IMR-90 (cell line): ENCODE data around the gene NKD1. TPM values are rescaled to one million over a fixed set of nuclear protein-coding genes. Genes with fewer than 3 reads are reported as not detected.

Experiments used
- ATAC-seq: fragments of 200-7000 bp; cut with Tn5 transposase; 2 replicates; pipeline ENCODE4 v1.9.1; 2020; ENCODE audit warnings: low read depth, mild to moderate bottlenecking, moderate library complexity
- BruUV-seq: library from RNA; stranded (reverse); fragments of 400-500 nt; replicated peaks from 2 replicates; lab custom pipeline; 2021; lab: Mats Ljungman, UMichigan
- CTCF ChIA-PET: fragments of 300-600 bp; formaldehyde crosslinking; extraction: SDS; loops from one replicate; lab custom pipeline; 2021; ENCODE audit warnings: antibody characterized with exemption; lab: Yijun Ruan, JAX
- POLR2A ChIA-PET: fragments of 300-600 bp; sonication (Branson Sonifier 250); formaldehyde crosslinking; loops from one replicate; lab custom pipeline; 2022; ENCODE audit warnings: antibody characterized with exemption; ENCODE audit not compliant: unreplicated experiment; lab: Charles Lee
- DNase-seq: peaks from one replicate; pipeline ENCODE4 v3.0.0; 2013
- H2AFZ ChIP-seq: replicated peaks from 2 replicates; pipeline ENCODE3; 2013; ENCODE audit warnings: low read length, mild to moderate bottlenecking; ENCODE audit not compliant: poor library complexity
- H2AK5ac ChIP-seq: 2 replicates; pipeline ENCODE4 v1.6.1; 2013; ENCODE audit warnings: low read depth, low read length, inconsistent platforms
- H2AK9ac ChIP-seq: replicated peaks from 2 replicates; pipeline ENCODE3; 2013; ENCODE audit warnings: mild to moderate bottlenecking, low read depth, low read length, moderate library complexity; ENCODE audit not compliant: poor library complexity
- H2BK120ac ChIP-seq: 2 replicates; pipeline ENCODE4 v1.6.1; 2013; ENCODE audit warnings: low read depth, low read length, inconsistent platforms
- H2BK15ac ChIP-seq: 3 replicates; pipeline ENCODE4 v1.6.1; 2013; ENCODE audit warnings: low read depth, low read length, inconsistent platforms
- H2BK20ac ChIP-seq: 2 replicates; pipeline ENCODE4 v1.6.1; 2013; ENCODE audit warnings: low read depth, mild to moderate bottlenecking, inconsistent platforms, low read length, moderate library complexity
- H2BK5ac ChIP-seq: 2 replicates; pipeline ENCODE4 v1.6.1; 2013; ENCODE audit warnings: mild to moderate bottlenecking, low read depth, low read length, inconsistent platforms; ENCODE audit not compliant: poor library complexity, severe bottlenecking
- H3K14ac ChIP-seq: replicated peaks from 2 replicates; pipeline ENCODE4 v1.6.1; 2013; ENCODE audit warnings: low read depth, low read length, inconsistent platforms
- H3K18ac ChIP-seq: 2 replicates; pipeline ENCODE4 v1.6.1; 2013; ENCODE audit warnings: low read depth, low read length, control low read depth
- H3K23ac ChIP-seq: 2 replicates; pipeline ENCODE4 v1.6.1; 2013; ENCODE audit warnings: low read depth, low read length, inconsistent platforms
- H3K27ac ChIP-seq: 2 replicates; pipeline ENCODE4 v1.5.1; 2013; ENCODE audit warnings: mild to moderate bottlenecking, control low read depth, low read length; ENCODE audit not compliant: insufficient read depth
- H3K27me3 ChIP-seq: 2 replicates; pipeline ENCODE4 v1.6.1; 2013; ENCODE audit warnings: low read length; ENCODE audit not compliant: control insufficient read depth, insufficient read depth
- H3K36me3 ChIP-seq: 2 replicates; pipeline ENCODE4 v1.6.1; 2013; ENCODE audit warnings: low read length, mixed read lengths; ENCODE audit not compliant: control insufficient read depth, insufficient read depth
- H3K4ac ChIP-seq: 2 replicates; pipeline ENCODE4 v1.6.1; 2013; ENCODE audit warnings: low read depth, low read length, inconsistent platforms
- H3K4me1 ChIP-seq: 2 replicates; pipeline ENCODE4 v1.6.1; 2013; ENCODE audit warnings: low read length, mixed read lengths; ENCODE audit not compliant: control insufficient read depth, insufficient read depth
- H3K4me2 ChIP-seq: 2 replicates; pipeline ENCODE4 v1.6.1; 2013; ENCODE audit warnings: low read depth, mild to moderate bottlenecking, control low read depth, low read length, moderate library complexity
- H3K4me3 ChIP-seq: 2 replicates; pipeline ENCODE4 v1.5.1; 2013; ENCODE audit warnings: low read depth, mild to moderate bottlenecking, control low read depth, low read length, moderate library complexity; ENCODE audit not compliant: insufficient read depth
- H3K56ac ChIP-seq: 2 replicates; pipeline ENCODE4 v1.6.1; 2013; ENCODE audit warnings: low read length, inconsistent platforms; ENCODE audit not compliant: insufficient read depth; ENCODE audit errors: extremely low read depth
- H3K79me1 ChIP-seq, 2 experiments: 2 replicates each; pipeline ENCODE4 v1.6.1; 2013; ENCODE audit warnings: low read length in 2 of 2, inconsistent platforms in 1 of 2, low read depth in 1 of 2
- H3K9ac ChIP-seq: 2 replicates; pipeline ENCODE4 v1.6.1; 2013; ENCODE audit warnings: low read depth, low read length, control low read depth
- H3K9me1 ChIP-seq: 2 replicates; pipeline ENCODE4 v1.6.1; 2013; ENCODE audit warnings: low read length, inconsistent platforms; ENCODE audit not compliant: insufficient read depth
- H3K9me3 ChIP-seq: 2 replicates; pipeline ENCODE4 v1.6.1; 2013; ENCODE audit warnings: low read length; ENCODE audit not compliant: control insufficient read depth, insufficient read depth
- H4K20me1 ChIP-seq: 2 replicates; pipeline ENCODE4 v1.6.1; 2013; ENCODE audit warnings: low read length, inconsistent platforms; ENCODE audit not compliant: insufficient read depth
- H4K5ac ChIP-seq: 2 replicates; pipeline ENCODE4 v1.6.1; 2013; ENCODE audit warnings: mild to moderate bottlenecking, low read depth, low read length, control low read depth
- H4K8ac ChIP-seq, 2 experiments: 2 replicates each; pipeline ENCODE4 v1.6.1; 2013; ENCODE audit warnings: low read depth in 2 of 2, low read length in 2 of 2, control low read depth in 1 of 2, inconsistent platforms in 1 of 2
- H4K91ac ChIP-seq: 2 replicates; pipeline ENCODE4 v1.6.1; 2013; ENCODE audit warnings: low read depth, low read length, inconsistent platforms; ENCODE audit not compliant: insufficient read depth
- BHLHE40 ChIP-seq: fragments of 150-350 bp; IDR thresholded peaks from 2 replicates; pipeline ENCODE4 v1.6.1; 2016; ENCODE audit warnings: mild to moderate bottlenecking, low read depth, low read length
- CEBPB ChIP-seq: IDR thresholded peaks from 2 replicates; pipeline ENCODE4 v1.6.1; 2012; ENCODE audit warnings: low read depth, low read length, improper control_type of control experiment
- CTCF ChIP-seq: conservative IDR thresholded peaks from 2 replicates; pipeline ENCODE4 v1.5.1; 2012; ENCODE audit warnings: mild to moderate bottlenecking, low read depth, low read length, improper control_type of control experiment
- FOS ChIP-seq: fragments of 150-350 bp; IDR thresholded peaks from 2 replicates; pipeline ENCODE4 v1.6.1; 2016; ENCODE audit warnings: low read depth, low read length
- MAFK ChIP-seq: IDR thresholded peaks from 2 replicates; pipeline ENCODE4 v1.6.1; 2012; ENCODE audit warnings: low read depth, low read length, improper control_type of control experiment
- MAZ ChIP-seq: IDR thresholded peaks from 2 replicates; pipeline ENCODE4 v1.6.1; 2012; ENCODE audit warnings: low read depth, mild to moderate bottlenecking, low read length, improper control_type of control experiment, moderate library complexity, borderline replicate concordance
- MXI1 ChIP-seq: IDR thresholded peaks from 2 replicates; pipeline ENCODE4 v1.6.1; 2012; ENCODE audit warnings: low read depth, mild to moderate bottlenecking, low read length, moderate library complexity, borderline replicate concordance
- NFE2L2 ChIP-seq: fragments of 150-350 bp; IDR thresholded peaks from 2 replicates; pipeline ENCODE4 v1.6.1; 2016; ENCODE audit warnings: low read depth, mild to moderate bottlenecking, low read length
- POLR2A ChIP-seq: IDR thresholded peaks from 2 replicates; pipeline ENCODE4 v1.6.1; 2012; ENCODE audit warnings: mild to moderate bottlenecking, low read depth, low read length
- RAD21 ChIP-seq: IDR thresholded peaks from 2 replicates; pipeline ENCODE4 v1.6.1; 2012; ENCODE audit warnings: low read length, improper control_type of control experiment
- RCOR1 ChIP-seq: IDR thresholded peaks from 2 replicates; pipeline ENCODE4 v1.6.1; 2012; ENCODE audit warnings: mild to moderate bottlenecking, low read length, improper control_type of control experiment; ENCODE audit not compliant: insufficient replicate concordance
- RFX5 ChIP-seq: IDR thresholded peaks from 2 replicates; pipeline ENCODE4 v1.8.0; 2012; ENCODE audit warnings: low read depth, mild to moderate bottlenecking, low read length, moderate library complexity
- SMC3 ChIP-seq: fragments of 150-350 bp; IDR thresholded peaks from 2 replicates; pipeline ENCODE4 v1.6.1; 2016; ENCODE audit warnings: low read depth, mild to moderate bottlenecking, antibody characterized with exemption, low read length, moderate library complexity
- WGBS, 2 experiments: methylation state at CpG; one replicate each; pipeline versions ENCODE4 v1.1.5 to v1.1.7; 2013; ENCODE audit warnings: missing lambda C conversion rate in 2 of 2; ENCODE audit not compliant: insufficient read length in 1 of 2; ENCODE audit errors: extremely low coverage in 2 of 2; 5-methylcytosine and 5-hydroxymethylcytosine counted together
- dilution Hi-C: fragments of 300-500 bp; cut with HindIII; formaldehyde crosslinking; loops from one replicate; pipeline ENCODE4 v1.14.3; 2018; ENCODE audit warnings: low sequenced_read_pairs; ENCODE audit not compliant: unreplicated experiment
- in situ Hi-C: fragments of 300-500 bp; cut with MboI; formaldehyde crosslinking; loops from 3 replicates; pipeline ENCODE4 v1.14.3; 2019; ENCODE audit warnings: low sequenced_read_pairs, inconsistent platforms, mixed read lengths
- intact Hi-C: fragments of 100-400 bp; cut with micrococcal nuclease; formaldehyde crosslinking; loops from 2 replicates; pipeline ENCODE4 v1.10.0; 2022
- polyA plus RNA-seq, 3 experiments: library from polyadenylated mRNA; depleted of rRNA; stranded (reverse); fragments of >200 nt; gene quantifications; 2 replicates each; pipeline ENCODE4 v1.2.3, GENCODE V29; 2012; ENCODE audit warnings: low replicate concordance in 1 of 3
- total RNA-seq: library from RNA; depleted of rRNA; stranded (reverse); fragments of >200 nt; gene quantifications from 2 replicates; pipeline ENCODE4 v1.2.3, GENCODE V29; 2012
- TF ChIP-seq, protein P1 (sequence below): fragments of 150-350 bp; IDR thresholded peaks from 2 replicates; pipeline ENCODE4 v1.6.1; 2017; ENCODE audit warnings: mild to moderate bottlenecking, antibody characterized with exemption, low read length, low read depth
- TF ChIP-seq, protein P2 (sequence below): fragments of 150-350 bp; IDR thresholded peaks from 2 replicates; pipeline ENCODE4 v1.6.1; 2016; ENCODE audit warnings: low read depth, mild to moderate bottlenecking, low read length, moderate library complexity, borderline replicate concordance

The NKD1 gene
- total and polyA plus RNA-seq, 2 of the 4 experiments (the other 2 are of a cell fraction) = not detected

DNA sequence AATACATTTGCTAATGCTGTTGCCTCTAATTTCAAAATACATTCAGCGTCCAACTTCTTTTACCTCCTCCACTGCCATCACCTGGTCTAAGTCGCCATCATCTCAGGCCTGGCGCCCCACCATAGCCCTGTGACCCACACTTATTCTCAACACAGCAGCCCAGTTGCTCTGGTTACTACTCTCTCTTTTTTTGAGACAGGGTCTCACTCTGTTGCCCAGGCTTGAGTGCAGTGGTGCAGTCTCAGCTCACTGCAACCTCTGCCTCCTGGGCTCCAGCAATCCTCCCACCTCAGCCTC is 7.5 kb upstream of the NKD1 start:
- no peaks in the 10 kb centered on the region for H3K79me1 ChIP-seq
- CTCF ChIA-PET = no interaction called here

More for the DNA sequence above, 7.5 kb upstream of the NKD1 start:
- no peak for ATAC-seq
- Histone ChIP-seq H2AFZ (no peak overlapping the region), H2BK120ac (no peak overlapping the region), H3K18ac (no peak overlapping the region), H3K9me1 (no peaks in the 10 kb centered on the region), H4K8ac (no peak overlapping the region), H3K4me3 (no peak overlapping the region), H2BK15ac (no peak overlapping the region), H2BK5ac (no peak overlapping the region), H4K91ac (no peak overlapping the region), H3K4ac (no peak overlapping the region), H3K9me3 (no peaks in the 10 kb centered on the region), H3K27me3 (peaks cover 13% of the 10 kb centered on the region), H4K20me1 (no peaks in the 10 kb centered on the region), H3K27ac (no peak overlapping the region), H3K56ac (no peak overlapping the region), H3K36me3 (no peaks in the 10 kb centered on the region), H3K9ac (no peak overlapping the region), H3K14ac (no peak overlapping the region), H3K4me1 (no peaks in the 10 kb centered on the region), H2AK5ac (no peak overlapping the region), H2BK20ac (no peak overlapping the region), H4K5ac (no peak overlapping the region), H3K4me2 (no peak overlapping the region), H3K23ac (no peak overlapping the region), H2AK9ac (no peak overlapping the region)
- intact Hi-C loops = no loop called here
- TF ChIP-seq MXI1 (no peak), NFE2L2 (no peak), BHLHE40 (no peak), MAZ (no peak), SMC3 (no peak), FOS (no peak), MAFK (no peak), RCOR1 (no peak), POLR2A (no peak), CTCF (no peak), CEBPB (no peak), RFX5 (no peak), RAD21 (no peak)
- TF ChIP-seq, protein P1, sequence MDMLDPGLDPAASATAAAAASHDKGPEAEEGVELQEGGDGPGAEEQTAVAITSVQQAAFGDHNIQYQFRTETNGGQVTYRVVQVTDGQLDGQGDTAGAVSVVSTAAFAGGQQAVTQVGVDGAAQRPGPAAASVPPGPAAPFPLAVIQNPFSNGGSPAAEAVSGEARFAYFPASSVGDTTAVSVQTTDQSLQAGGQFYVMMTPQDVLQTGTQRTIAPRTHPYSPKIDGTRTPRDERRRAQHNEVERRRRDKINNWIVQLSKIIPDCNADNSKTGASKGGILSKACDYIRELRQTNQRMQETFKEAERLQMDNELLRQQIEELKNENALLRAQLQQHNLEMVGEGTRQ = no peak
- TF ChIP-seq, protein P2, sequence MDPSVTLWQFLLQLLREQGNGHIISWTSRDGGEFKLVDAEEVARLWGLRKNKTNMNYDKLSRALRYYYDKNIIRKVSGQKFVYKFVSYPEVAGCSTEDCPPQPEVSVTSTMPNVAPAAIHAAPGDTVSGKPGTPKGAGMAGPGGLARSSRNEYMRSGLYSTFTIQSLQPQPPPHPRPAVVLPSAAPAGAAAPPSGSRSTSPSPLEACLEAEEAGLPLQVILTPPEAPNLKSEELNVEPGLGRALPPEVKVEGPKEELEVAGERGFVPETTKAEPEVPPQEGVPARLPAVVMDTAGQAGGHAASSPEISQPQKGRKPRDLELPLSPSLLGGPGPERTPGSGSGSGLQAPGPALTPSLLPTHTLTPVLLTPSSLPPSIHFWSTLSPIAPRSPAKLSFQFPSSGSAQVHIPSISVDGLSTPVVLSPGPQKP = no peak
- WGBS, 2 experiments = 68% methylated on average over 3 of the region's 3 CpGs; no CpG with 5 or more reads in 1 of the 2 experiments
- in situ Hi-C loops = no loop called here
- no TSS peak for BruUV-seq
- no peak for DNase-seq
- POLR2A ChIA-PET = no interaction called here
- dilution Hi-C loops = no loop called here
